ENCODE results near the gene KIF26A. TPM values are rescaled to one million over a fixed set of nuclear protein-coding genes. Genes with fewer than 3 reads are reported as not detected.

KIF26A gene
- total RNA-seq, 2 donors from 2014 or later, result 3.9 to 4.7 TPM

DNA sequence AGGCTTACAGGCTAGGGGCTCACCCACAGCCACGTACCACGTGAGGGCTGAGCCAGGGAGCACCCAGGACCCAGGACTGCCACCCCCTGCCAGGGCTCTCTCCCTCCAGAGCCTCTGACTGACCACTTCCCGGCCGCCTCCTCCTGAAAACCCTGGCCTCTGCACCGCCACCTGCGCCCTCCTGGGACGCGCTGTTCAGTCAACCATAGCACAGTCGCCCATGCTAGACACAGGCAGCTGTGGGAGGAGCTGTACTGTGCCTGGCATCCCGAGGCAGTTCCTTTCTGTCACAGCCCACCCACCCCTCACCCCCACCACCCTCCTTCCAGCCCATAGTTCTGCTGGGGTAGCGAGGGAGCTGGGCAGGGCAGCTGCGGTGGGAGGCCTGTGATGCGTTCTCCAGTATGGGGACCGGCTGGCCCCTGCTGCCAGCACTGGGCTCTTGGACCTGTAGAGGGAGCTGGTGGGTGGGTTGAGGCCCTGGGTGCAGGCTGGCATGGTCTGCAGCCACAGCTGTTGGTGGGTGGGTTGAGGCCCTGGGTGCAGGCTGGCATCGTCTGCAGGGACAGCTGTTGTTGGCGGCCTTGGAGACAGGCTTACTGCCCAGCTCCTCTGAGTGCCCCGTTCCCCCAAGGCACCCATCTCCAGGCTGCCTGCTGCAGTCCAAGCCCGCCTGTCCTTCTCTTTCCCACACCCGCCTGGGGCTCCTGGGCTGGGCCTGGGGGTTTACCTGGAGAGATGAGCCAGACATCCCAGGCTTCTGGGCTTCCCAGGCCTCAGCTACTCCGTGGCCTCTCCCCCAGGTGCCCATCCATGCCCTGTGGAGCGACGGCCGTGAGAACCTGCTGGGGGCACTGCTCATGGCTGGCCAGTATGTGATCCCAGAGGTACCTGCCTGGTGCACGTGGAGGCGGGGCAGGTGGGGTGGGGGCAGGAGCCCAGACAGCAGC is 41.4 kb upstream of the KIF26A start:
- H3K9me3 ChIP-seq (ENCODE audit: control insufficient read depth, low read length, poor library complexity, severe bottlenecking), result no peaks in the 10 kb centered on the region
- no peak overlapping the region for H3K27ac Mint-ChIP-seq
- no peak for ATAC-seq
- H3K4me3 Mint-ChIP-seq, result no peak overlapping the region
- peaks cover 4% of the 10 kb centered on the region for H3K27me3 Mint-ChIP-seq
- DNase-seq, result no peak
- peaks cover 6% of the 10 kb centered on the region for H3K4me1 Mint-ChIP-seq
- no peaks in the 10 kb centered on the region for H3K36me3 Mint-ChIP-seq (ENCODE audit: low read depth)

DNA sequence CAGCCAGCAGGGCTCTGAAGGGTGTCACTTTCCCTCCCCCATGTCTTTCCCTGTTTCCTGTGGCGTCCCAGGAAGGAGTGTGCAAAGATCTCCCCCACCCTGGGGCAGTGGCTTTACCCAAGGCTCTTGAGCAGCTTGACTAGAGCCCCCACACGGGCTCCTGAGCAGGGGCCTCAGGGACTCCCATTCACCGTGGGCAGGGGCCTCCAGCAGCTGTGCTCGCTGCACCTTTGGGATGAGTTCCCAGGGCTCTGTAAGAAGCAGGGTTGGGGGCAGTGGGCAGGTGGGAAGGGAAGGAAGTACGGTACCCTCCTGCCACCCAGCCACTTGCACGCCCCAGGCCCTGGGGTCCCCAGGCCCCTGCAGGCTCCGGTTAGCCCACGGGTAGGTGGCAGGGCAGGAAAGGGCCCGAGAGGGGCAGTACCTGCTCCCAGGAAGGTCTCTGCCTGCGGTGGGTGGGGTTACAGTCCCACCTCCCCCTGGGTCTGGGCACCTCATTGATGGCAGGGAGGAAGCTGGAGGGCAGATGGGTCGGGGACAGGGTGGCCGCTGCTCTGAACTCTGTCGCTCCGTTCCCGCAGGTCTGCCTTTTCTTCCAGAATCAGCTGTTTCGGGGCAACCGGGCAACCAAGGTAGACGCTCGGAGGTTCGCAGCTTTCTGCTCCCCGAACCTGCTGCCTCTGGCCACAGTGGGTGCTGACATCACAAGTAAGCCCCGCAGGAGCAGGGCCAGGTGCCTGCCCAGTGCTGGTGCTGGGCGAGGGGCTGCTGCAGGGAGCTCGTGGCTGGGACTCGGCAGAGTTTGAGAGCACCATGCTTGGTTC is 39.9 kb upstream of the KIF26A start:
- no peak for ATAC-seq
- H3K9me3 ChIP-seq (ENCODE audit: control insufficient read depth, low read length, poor library complexity, severe bottlenecking), result no peaks in the 10 kb centered on the region
- Mint-ChIP-seq H3K36me3 (ENCODE audit: low read depth) (no peaks in the 10 kb centered on the region), H3K27me3 (peaks cover 4% of the 10 kb centered on the region), H3K4me1 (peaks cover 6% of the 10 kb centered on the region), H3K4me3 (no peak overlapping the region), H3K27ac (no peak overlapping the region)
- DNase-seq, result no peak

DNA sequence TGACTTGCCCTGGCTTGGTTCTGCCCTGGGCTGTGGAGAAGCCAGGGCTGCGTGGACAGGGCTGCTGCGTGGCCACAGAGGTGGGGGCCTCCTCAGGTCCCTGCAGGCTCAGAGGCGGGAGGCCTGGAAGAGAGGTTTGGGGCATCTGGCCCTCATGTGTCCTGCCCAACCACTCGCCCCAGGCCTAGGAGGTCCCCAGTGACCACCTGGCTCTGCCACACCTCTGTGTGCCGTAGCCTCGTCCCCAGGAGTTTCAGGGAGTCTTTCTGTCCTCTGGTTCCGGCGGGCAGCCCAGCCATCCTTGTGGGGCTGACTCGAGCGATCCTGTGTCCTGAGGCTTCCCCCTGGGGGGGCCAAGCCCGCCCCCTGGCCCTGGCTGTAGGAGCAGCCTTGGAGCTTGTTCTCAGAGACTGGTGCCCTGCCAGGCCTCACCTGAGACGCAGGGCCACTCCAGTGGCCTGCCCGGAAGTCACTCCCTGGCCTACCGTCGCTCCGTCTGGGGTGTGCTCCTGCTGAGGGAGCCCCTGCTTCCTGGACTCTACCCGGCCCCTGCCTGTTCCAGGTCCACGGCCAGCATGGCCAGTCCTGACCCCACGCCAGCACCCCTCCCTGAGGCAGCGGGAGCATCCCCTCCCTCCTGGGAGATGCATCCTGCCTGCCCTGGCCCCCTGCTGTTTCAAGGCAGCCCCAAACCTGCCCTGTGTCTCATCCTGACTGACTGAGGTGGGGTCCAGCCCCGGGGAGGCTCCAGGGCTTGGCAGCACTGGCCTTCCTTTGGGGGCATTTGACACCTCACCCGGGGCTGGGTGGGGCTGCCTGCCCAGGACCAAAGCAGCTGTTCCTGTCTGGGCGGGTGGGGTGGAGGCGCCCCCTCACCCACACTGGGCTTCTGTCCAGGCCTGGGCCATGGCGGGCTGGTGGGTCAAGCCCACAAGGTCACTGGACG is 39.0 kb upstream of the KIF26A start:
- peaks cover 3% of the 10 kb centered on the region for H3K27me3 Mint-ChIP-seq
- DNase-seq (no peak), ATAC-seq (no peak)
- no peak overlapping the region for H3K27ac Mint-ChIP-seq
- no peaks in the 10 kb centered on the region for H3K9me3 ChIP-seq (ENCODE audit: control insufficient read depth, low read length, poor library complexity, severe bottlenecking)
- no peaks in the 10 kb centered on the region for H3K36me3 Mint-ChIP-seq (ENCODE audit: low read depth)
- no peak overlapping the region for H3K4me3 Mint-ChIP-seq
- peaks cover 3% of the 10 kb centered on the region for H3K4me1 Mint-ChIP-seq

DNA sequence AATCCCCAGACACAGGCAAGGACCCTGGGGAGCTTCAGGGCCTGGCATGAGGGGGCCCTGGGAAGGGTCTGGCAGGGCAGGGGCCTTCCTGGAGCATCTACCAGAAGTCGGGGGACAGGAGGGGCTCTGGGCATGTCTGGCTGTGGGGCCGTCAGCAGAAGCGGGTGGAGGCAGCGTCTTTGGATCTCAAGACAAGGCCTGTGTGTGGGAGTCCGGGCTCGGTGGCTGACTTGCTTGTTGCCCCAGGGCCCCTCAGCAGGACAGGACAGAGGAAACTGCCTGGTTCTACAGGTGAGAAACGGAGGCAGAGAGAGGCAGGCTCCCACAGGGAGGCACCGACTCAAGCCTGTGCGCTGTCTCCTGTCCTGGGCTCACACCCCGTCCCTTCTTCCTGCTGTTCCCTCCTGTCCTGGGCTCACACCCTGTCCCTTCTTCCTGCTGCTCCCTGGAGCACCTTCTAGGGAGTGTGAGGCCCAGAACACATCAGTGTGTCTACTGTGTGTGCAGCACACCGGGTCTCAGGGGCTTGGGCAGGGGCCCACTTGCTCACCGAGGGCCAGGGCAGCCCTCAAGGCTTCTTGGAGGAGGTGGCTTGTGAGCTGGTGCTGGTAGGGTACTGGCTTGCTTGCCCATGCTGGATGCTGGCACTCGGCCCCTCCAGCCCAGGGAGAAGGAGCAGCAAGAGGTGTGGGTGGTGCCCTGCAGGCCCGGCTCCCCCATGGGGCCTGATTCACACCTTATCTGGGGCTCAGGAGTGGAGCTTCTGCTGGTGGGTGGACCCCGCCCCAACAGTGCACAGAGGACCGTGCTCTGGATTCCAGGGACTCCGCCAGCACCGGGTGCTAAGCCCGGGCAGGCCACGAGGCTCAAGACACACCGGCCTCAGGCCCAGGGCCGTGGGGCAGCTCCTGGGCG is 38.0 kb upstream of the KIF26A start:
- Mint-ChIP-seq H3K36me3 (ENCODE audit: low read depth) (no peaks in the 10 kb centered on the region), H3K4me1 (no peaks in the 10 kb centered on the region), H3K4me3 (no peak overlapping the region), H3K27me3 (no peaks in the 10 kb centered on the region), H3K27ac (no peak overlapping the region)
- DNase-seq (peak in 1 of 3 donors; percentile 10), ATAC-seq (no peak)
- no peaks in the 10 kb centered on the region for H3K9me3 ChIP-seq (ENCODE audit: control insufficient read depth, low read length, poor library complexity, severe bottlenecking)

DNA sequence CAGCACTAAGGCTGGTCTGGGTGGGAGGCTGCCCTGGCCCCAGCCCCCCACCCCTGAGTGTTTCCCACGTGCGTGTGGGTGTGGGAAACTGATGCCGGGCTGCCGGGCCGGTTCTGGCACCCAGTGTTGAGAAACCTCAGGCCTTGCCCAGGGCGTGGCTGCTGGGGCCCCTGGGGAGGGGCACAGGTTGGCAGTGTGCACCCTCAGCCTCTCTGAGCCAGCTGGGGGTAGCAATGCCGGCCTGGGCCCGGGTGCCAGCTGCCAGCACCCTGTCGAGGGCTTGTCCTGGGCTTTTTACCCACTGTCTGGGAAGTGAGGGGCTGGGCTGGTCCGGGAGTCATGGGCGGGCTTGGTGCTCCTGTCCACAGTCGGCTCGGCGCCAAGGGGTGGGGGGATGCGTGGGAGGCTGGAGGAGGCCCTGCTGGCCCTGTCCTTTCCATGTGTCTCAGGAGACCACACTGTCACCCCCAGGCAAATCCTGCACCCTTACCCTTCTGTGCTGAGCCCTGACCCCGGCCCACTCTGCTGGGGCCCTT is 37.2 kb upstream of the KIF26A start:
- no peaks in the 10 kb centered on the region for H3K4me1 Mint-ChIP-seq
- H3K9me3 ChIP-seq (ENCODE audit: control insufficient read depth, low read length, poor library complexity, severe bottlenecking), result no peaks in the 10 kb centered on the region
- ATAC-seq, result no peak
- H3K27me3 Mint-ChIP-seq, result no peaks in the 10 kb centered on the region
- H3K27ac Mint-ChIP-seq, result no peak overlapping the region
- H3K4me3 Mint-ChIP-seq, result no peak overlapping the region
- H3K36me3 Mint-ChIP-seq (ENCODE audit: low read depth), result no peaks in the 10 kb centered on the region
- DNase-seq, result no peak

DNA sequence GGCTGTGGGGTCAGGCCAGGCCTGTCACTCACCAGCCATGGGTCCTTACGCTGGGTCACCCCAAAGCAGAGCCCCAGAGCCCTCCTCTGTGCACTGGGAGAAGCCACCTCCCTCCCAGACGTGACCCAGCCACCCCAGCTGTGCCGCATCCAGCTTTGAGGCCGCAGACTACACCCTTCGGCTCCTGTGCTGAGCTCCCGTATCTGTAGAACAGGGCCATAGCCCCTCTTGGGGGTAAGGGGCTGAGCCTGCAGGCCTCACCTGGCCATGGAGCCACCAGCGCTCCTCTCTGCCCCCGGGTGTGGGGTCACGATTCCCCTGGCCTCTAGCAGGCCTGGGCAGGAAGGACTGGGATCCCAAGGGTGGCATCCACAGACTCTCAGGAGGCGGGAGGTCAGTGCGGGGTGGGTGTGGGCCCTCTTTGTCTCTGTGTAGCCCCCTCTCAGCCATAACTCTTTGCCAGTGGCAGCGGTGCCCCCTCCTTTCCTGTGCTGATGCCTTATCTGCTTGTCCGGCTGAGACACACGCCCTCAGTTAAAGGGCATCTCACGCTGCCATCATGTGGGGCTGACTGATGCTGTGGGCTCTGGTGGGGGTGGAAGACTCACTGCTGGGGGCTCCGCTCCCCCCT is 36.6 kb upstream of the KIF26A start:
- Mint-ChIP-seq H3K36me3 (ENCODE audit: low read depth) (no peaks in the 10 kb centered on the region), H3K4me3 (no peak overlapping the region), H3K27me3 (no peaks in the 10 kb centered on the region), H3K4me1 (no peaks in the 10 kb centered on the region), H3K27ac (no peak overlapping the region)
- DNase-seq (no peak), ATAC-seq (no peak)
- H3K9me3 ChIP-seq (ENCODE audit: control insufficient read depth, low read length, poor library complexity, severe bottlenecking), result no peaks in the 10 kb centered on the region

DNA sequence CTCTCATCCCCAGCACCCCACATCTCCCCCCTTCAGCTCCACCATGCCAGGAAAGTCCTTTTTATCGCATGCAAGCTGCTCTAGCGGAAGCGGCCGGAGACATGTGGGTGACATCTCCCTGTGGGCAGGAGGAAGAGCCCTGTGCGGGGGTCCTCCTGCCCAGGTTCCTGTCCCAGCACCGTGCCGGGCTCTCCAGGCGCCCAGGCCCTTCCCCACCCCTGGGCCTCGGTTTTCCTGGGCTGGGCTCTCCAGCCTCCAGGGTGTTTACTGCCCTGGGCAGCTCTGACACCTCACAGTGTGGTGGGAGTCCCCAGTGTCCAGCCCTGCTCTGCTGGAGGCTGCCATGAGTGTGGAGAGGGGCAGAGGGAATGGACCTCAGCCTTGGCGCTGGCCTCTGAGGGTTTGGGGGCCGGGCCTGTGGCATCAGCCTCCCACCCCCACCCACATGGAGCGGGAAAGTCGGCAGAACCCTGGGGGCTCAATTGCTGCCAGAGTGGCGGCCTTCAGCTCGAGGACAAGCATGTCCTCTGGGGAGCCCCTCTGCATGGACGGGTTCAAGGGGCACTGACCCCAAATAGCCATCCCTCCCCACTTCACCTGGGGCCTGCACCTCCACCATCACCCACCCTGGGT is 36.0 kb upstream of the KIF26A start:
- H3K4me3 Mint-ChIP-seq, result no peak overlapping the region
- no peak for ATAC-seq
- DNase-seq, result no peak
- no peaks in the 10 kb centered on the region for H3K9me3 ChIP-seq (ENCODE audit: control insufficient read depth, low read length, poor library complexity, severe bottlenecking)
- H3K27me3 Mint-ChIP-seq, result no peaks in the 10 kb centered on the region
- no peak overlapping the region for H3K27ac Mint-ChIP-seq
- no peaks in the 10 kb centered on the region for H3K4me1 Mint-ChIP-seq
- no peaks in the 10 kb centered on the region for H3K36me3 Mint-ChIP-seq (ENCODE audit: low read depth)

DNA sequence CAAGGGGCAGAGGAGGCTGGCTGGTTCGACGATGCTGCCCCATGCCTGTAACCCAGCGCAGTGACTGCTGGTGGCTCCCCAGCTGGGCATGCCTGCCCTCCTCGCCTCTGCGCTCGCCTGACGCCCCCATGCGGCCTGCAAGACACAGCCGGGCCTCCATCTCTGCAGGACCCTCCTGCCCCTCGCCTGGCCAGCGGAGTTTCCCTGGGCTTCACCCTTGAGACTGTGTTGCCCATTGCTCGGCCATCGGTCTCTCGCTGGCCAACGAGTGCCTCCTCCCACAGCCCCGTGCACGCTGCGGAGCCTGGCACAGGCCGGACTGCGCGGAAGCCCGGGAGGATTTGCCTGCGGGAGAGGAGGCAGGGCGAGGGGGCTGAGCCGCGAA is 35.3 kb upstream of the KIF26A start:
- Mint-ChIP-seq H3K4me1 (no peaks in the 10 kb centered on the region), H3K4me3 (no peak overlapping the region), H3K36me3 (ENCODE audit: low read depth) (no peaks in the 10 kb centered on the region), H3K27ac (no peak overlapping the region), H3K27me3 (no peaks in the 10 kb centered on the region)
- DNase-seq (peak in 1 of 3 donors; percentile 2), ATAC-seq (no peak)
- no peaks in the 10 kb centered on the region for H3K9me3 ChIP-seq (ENCODE audit: control insufficient read depth, low read length, poor library complexity, severe bottlenecking)

DNA sequence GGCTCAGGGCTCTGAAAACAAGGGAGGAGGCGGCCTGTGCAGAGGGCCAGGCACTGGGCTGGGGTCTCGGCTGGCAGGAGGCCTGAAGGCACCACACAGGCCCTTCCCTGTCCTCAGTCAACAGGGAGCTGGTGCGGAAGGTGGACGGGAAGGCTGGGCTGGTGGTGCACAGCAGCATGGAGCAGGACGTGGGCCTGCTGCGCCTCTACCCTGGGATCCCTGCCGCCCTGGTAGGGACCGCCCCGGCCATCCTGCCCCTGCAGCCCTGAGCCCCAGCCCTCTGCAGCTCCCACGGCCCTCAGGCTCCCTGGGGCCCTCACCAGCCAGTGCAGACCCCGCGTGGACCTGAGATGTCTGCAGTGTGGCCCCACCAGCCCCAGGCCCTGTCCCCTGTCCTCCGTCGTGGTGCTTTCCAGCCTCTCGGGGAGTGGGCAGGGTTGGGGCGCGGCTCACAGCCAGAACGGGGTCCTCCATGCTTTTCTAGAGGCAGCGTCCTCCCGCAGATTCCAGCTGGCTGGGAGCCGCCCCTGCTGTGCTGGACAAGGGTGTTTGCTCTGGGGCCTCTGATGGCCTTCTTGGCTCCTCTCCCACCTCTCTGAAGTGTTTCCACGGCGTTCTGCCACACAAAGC is 34.8 kb upstream of the KIF26A start:
- Mint-ChIP-seq H3K27ac (no peak overlapping the region), H3K4me3 (no peak overlapping the region), H3K27me3 (no peaks in the 10 kb centered on the region), H3K4me1 (no peaks in the 10 kb centered on the region), H3K36me3 (ENCODE audit: low read depth) (no peaks in the 10 kb centered on the region)
- DNase-seq, result peak in 1 of 3 donors; percentile 1
- H3K9me3 ChIP-seq (ENCODE audit: control insufficient read depth, low read length, poor library complexity, severe bottlenecking), result no peaks in the 10 kb centered on the region
- ATAC-seq, result no peak

DNA sequence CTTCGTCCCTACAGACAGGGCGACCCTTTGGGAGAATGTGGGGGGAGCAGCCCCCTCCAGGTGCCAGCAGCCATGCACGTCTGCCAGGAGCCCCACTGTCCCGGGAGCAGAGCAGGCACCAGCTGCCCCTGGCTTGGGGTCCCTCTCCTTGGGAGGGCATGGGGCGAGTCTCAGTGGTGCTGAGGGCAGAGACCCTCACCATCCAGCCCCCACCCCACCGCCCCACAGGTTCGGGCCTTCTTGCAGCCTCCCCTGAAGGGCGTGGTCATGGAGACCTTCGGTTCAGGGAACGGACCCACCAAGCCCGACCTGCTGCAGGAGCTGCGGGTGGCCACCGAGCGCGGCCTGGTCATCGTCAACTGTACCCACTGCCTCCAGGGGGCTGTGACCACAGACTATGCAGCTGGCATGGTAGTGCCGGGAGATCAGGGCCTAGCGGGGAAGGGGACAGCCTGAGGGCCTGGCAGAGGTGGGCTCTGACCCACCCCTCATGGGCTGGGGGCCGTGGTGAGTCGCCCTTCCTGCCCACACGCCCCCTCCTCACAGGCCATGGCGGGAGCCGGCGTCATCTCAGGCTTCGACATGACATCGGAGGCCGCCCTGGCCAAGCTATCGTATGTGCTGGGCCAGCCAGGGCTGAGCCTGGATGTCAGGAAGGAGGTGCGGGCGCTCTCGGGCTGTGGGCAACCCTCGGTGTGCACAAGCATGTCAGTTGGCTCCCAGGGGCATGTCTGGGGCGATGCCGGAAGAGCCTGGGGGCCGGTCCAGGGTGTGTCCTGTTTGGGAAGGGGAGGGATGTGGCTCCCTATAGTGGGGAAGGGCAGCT is 34.1 kb upstream of the KIF26A start:
- peak in 1 of 3 donors; percentile 9 for DNase-seq
- Mint-ChIP-seq H3K4me1 (peaks cover 2% of the 10 kb centered on the region), H3K27me3 (no peaks in the 10 kb centered on the region), H3K27ac (no peak overlapping the region), H3K4me3 (no peak overlapping the region), H3K36me3 (ENCODE audit: low read depth) (no peaks in the 10 kb centered on the region)
- no peak for ATAC-seq
- H3K9me3 ChIP-seq (ENCODE audit: control insufficient read depth, low read length, poor library complexity, severe bottlenecking), result no peaks in the 10 kb centered on the region

All from T-helper 17 cell (primary cell).